NCI-H2107 (cell line): ENCODE data around the gene TMED8.

Experiments
- DNase-seq: peaks from one replicate; lab custom pipeline; 2025; lab: John Stamatoyannopoulos, UW

The TMED8 gene

DNA sequence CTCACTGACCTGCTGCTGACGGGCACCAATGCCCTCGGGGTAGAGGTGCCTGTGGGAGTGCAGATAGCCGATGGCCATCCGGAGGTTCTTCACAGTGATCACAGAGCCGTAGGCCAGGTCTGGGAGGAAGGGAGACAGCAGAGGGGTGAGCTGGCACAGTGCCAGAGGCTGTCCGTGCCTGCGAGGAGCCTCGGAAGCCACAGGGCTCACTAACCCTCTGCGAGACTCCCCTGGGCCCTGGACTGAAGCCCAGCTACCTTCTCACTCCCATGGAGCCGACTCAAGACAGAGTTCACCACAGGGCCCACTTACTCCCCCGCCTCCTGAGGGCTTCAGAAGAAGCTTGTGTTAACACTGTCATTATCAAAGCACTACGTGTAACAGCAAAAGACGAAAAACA, 80.7 kb downstream of the TMED8 start:
- DNase-seq, result no peak

GRCh38 chr14:77290705-77291104, 86.2 kb downstream of the TMED8 start:
- no peak for DNase-seq

DNA sequence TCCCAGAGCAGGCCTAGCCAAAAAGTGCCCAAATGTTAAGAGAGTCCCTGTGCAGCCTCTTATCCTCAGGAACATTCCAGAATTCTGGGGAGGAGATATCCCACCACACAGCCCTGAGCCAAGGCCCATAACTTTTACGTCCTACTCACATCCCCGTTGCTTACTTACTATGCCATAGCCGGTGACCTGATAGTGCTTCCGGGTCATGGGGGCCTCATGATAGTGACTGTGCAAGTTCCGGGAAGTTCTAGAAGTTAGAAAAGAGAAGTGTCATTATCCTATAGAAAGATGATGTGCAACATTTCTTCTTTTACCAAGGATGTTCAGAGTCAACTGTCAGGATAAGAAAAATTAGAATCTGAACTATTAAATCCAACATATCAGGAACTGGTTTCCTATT, 90.3 kb downstream of the TMED8 start:
- no peak for DNase-seq
